OCI-LY1 (cell line): Measurements from ENCODE around the gene UBE4B.

Experiments
- H2AFZ ChIP-seq: fragments of 200-600 bp; sonication (generic), shearing (Covaris generic); 2 replicates; pipeline ENCODE4 v1.6.0; 2014; ENCODE audit warnings: antibody characterized with exemption, mild to moderate bottlenecking, low read length
- H3F3A ChIP-seq: fragments of 200-600 bp; sonication (generic), shearing (Covaris generic); 2 replicates; pipeline ENCODE4 v1.6.0; 2014; ENCODE audit warnings: mild to moderate bottlenecking, antibody characterized with exemption, low read length, moderate library complexity; ENCODE audit not compliant: insufficient read depth
- H3K27ac ChIP-seq: fragments of 200-600 bp; sonication (generic); 2 replicates; pipeline ENCODE4 v1.5.1; 2014; ENCODE audit warnings: low read length, mixed run types, mild to moderate bottlenecking, low read depth; ENCODE audit not compliant: poor library complexity, severe bottlenecking
- H3K27me3 ChIP-seq: fragments of 200-600 bp; sonication (generic); 2 replicates; pipeline ENCODE4 v1.6.0; 2014; ENCODE audit warnings: antibody characterized with exemption, mild to moderate bottlenecking, low read length, moderate library complexity; ENCODE audit not compliant: insufficient read depth
- H3K36me3 ChIP-seq: fragments of 200-600 bp; sonication (generic); 2 replicates; pipeline ENCODE4 v1.6.1; 2014; ENCODE audit warnings: mild to moderate bottlenecking, antibody characterized with exemption, low read length, moderate library complexity, mixed read lengths; ENCODE audit not compliant: insufficient read depth
- H3K4me1 ChIP-seq: fragments of 200-600 bp; sonication (generic); 2 replicates; pipeline ENCODE4 v1.5.1; 2014; ENCODE audit warnings: mild to moderate bottlenecking, low read length, moderate library complexity; ENCODE audit not compliant: insufficient read depth, severe bottlenecking
- H3K4me2 ChIP-seq: fragments of 200-600 bp; sonication (generic), shearing (Covaris generic); 2 replicates; pipeline ENCODE4 v1.6.1; 2014; ENCODE audit warnings: low read length
- H3K4me3 ChIP-seq: fragments of 200-600 bp; sonication (generic); 2 replicates; pipeline ENCODE4 v1.5.1; 2014; ENCODE audit warnings: low read length, low read depth, mild to moderate bottlenecking, mixed read lengths; ENCODE audit not compliant: poor library complexity, severe bottlenecking
- H3K79me2 ChIP-seq: fragments of 200-600 bp; shearing (Covaris generic); 2 replicates; pipeline ENCODE4 v1.6.1; 2016; ENCODE audit warnings: mixed run types, low read length, mixed read lengths; ENCODE audit not compliant: insufficient read depth
- H3K9ac ChIP-seq: fragments of 200-600 bp; sonication (generic), shearing (Covaris generic); 2 replicates; pipeline ENCODE4 v1.6.1; 2014; ENCODE audit warnings: mild to moderate bottlenecking, low read length, mixed read lengths
- H3K9me2 ChIP-seq: fragments of 200-600 bp; sonication (generic), shearing (Covaris generic); 2 replicates; pipeline ENCODE4 v1.6.1; 2014; ENCODE audit warnings: low read depth, mild to moderate bottlenecking, low read length, mixed read lengths
- H3K9me3 ChIP-seq: fragments of 200-600 bp; shearing (Covaris generic); 2 replicates; pipeline ENCODE4 v1.6.1; 2014; ENCODE audit warnings: low read length, mixed read lengths
- H4K20me1 ChIP-seq: fragments of 200-600 bp; sonication (generic), shearing (Covaris generic); 2 replicates; pipeline ENCODE4 v1.6.0; 2016; ENCODE audit warnings: mild to moderate bottlenecking, low read length; ENCODE audit not compliant: insufficient read depth
- EZH2 ChIP-seq: fragments of 200-600 bp; sonication (generic), shearing (Covaris generic); IDR thresholded peaks from 2 replicates; pipeline ENCODE4 v1.8.0; 2017; ENCODE audit warnings: borderline replicate concordance, mixed run types, mild to moderate bottlenecking, antibody characterized with exemption, low read length, moderate library complexity, mixed read lengths
- TF ChIP-seq, protein P1 (sequence below): fragments of 200-600 bp; sonication (generic), shearing (Covaris generic); IDR thresholded peaks from 2 replicates; pipeline ENCODE4 v1.5.1; 2017; ENCODE audit warnings: mild to moderate bottlenecking, antibody characterized with exemption, low read length, moderate library complexity, mixed read lengths

Gene UBE4B

DNA sequence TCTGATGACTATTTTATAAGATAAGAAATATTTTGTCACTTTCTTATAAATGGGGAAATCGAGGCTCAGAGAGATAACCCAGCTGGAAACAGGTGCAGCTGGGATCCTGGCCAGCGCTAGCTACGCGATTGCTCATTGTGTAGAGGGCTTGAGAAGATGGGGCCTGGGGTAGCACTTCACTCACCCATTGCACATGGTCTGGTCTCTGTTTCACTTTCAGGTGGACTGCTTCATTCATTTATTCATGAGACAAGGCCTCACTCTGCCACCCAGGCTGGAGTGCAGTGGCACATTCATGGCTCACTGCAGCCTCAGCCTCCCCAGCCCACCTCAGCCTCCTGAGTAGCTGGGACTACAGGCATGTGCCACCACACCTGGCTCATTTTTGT, 23.8 kb downstream of the UBE4B start:
- Histone ChIP-seq H3K9me3 (no peaks in the 10 kb centered on the region), H3K79me2 (peaks cover 24% of the 10 kb centered on the region), H2AFZ (no peak overlapping the region), H3K27me3 (no peaks in the 10 kb centered on the region), H3K4me3 (no peak overlapping the region), H3K9ac (no peak overlapping the region), H3K4me1 (peaks cover 8% of the 10 kb centered on the region), H4K20me1 (no peaks in the 10 kb centered on the region), H3F3A (no peaks in the 10 kb centered on the region), H3K4me2 (no peak overlapping the region), H3K9me2 (no peaks in the 10 kb centered on the region), H3K27ac (no peak overlapping the region), H3K36me3 (peaks cover 9% of the 10 kb centered on the region)
- TF ChIP-seq EZH2, result no peak
- TF ChIP-seq, protein P1, sequence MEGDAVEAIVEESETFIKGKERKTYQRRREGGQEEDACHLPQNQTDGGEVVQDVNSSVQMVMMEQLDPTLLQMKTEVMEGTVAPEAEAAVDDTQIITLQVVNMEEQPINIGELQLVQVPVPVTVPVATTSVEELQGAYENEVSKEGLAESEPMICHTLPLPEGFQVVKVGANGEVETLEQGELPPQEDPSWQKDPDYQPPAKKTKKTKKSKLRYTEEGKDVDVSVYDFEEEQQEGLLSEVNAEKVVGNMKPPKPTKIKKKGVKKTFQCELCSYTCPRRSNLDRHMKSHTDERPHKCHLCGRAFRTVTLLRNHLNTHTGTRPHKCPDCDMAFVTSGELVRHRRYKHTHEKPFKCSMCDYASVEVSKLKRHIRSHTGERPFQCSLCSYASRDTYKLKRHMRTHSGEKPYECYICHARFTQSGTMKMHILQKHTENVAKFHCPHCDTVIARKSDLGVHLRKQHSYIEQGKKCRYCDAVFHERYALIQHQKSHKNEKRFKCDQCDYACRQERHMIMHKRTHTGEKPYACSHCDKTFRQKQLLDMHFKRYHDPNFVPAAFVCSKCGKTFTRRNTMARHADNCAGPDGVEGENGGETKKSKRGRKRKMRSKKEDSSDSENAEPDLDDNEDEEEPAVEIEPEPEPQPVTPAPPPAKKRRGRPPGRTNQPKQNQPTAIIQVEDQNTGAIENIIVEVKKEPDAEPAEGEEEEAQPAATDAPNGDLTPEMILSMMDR, result no peak

DNA sequence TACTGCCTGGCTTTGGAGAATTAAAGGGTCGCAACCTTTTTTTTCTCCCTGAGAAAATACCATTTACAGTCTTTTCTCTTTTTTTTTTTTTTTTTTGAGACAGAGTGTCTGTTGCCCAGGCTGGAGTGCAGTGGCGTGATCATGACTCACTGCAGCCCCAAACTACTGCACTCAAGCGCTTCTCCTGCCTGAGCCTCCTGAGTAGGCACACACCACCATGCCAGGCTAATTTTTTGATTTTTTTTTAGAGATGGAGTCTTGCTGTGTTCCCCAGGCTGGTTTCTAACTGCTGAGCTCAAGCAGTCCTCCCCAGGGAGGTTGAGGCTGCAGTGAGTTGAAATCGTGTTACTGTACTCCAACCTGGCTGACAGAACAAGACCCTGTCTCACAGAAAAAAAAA, 24.6 kb downstream of the UBE4B start:
- H4K20me1 ChIP-seq, result no peaks in the 10 kb centered on the region
- no peak overlapping the region for H3K9ac ChIP-seq
- no peak overlapping the region for H2AFZ ChIP-seq
- no peak overlapping the region for H3K27ac ChIP-seq
- peaks cover 8% of the 10 kb centered on the region for H3K4me1 ChIP-seq
- no peak overlapping the region for H3K4me2 ChIP-seq
- TF ChIP-seq, protein P1, result no peak
- no peak for TF ChIP-seq EZH2
- peaks cover 21% of the 10 kb centered on the region for H3K79me2 ChIP-seq
- no peaks in the 10 kb centered on the region for H3K9me3 ChIP-seq
- no peaks in the 10 kb centered on the region for H3K9me2 ChIP-seq
- H3K27me3 ChIP-seq, result no peaks in the 10 kb centered on the region
- peaks cover 7% of the 10 kb centered on the region for H3K36me3 ChIP-seq
- H3K4me3 ChIP-seq, result no peak overlapping the region
- H3F3A ChIP-seq, result no peaks in the 10 kb centered on the region

DNA sequence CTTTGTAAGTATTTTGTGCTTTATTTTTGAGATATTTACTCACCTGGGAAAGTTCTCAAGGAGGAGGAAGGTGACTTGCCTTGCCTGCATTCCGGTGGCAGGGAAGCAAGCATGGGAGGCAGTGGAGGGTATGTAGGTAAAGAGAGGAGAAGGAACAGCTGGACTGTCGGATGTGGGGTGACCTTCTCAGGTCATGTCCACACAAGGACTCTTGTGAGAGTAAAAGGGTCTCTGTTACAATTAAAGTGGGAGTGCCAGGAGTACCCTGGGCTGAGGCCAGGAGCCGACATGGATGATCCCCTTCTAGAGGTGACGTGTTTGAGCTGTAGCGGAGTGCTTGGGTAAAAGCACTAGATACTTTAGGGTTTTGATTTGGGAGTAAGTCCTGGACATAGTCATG, 25.0 kb downstream of the UBE4B start:
- Histone ChIP-seq H3K27me3 (no peaks in the 10 kb centered on the region), H3K9me3 (no peaks in the 10 kb centered on the region), H3K9me2 (no peaks in the 10 kb centered on the region), H3K4me3 (no peak overlapping the region), H3K4me2 (no peak overlapping the region), H2AFZ (no peak overlapping the region), H3K36me3 (peaks cover 3% of the 10 kb centered on the region; the same call in 1 of the 2 replicates), H3K4me1 (peaks cover 8% of the 10 kb centered on the region), H3K27ac (no peak overlapping the region), H3K79me2 (peaks cover 17% of the 10 kb centered on the region), H3F3A (no peaks in the 10 kb centered on the region), H3K9ac (no peak overlapping the region), H4K20me1 (no peaks in the 10 kb centered on the region)
- TF ChIP-seq, protein P1, result no peak
- no peak for TF ChIP-seq EZH2
